ENCODE results near the gene PSMA3.

PSMA3 gene

GRCh38 chr14:58280954-58281787 lies 36.5 kb downstream of the PSMA3 start:
- TF ChIP-seq, protein P1, sequence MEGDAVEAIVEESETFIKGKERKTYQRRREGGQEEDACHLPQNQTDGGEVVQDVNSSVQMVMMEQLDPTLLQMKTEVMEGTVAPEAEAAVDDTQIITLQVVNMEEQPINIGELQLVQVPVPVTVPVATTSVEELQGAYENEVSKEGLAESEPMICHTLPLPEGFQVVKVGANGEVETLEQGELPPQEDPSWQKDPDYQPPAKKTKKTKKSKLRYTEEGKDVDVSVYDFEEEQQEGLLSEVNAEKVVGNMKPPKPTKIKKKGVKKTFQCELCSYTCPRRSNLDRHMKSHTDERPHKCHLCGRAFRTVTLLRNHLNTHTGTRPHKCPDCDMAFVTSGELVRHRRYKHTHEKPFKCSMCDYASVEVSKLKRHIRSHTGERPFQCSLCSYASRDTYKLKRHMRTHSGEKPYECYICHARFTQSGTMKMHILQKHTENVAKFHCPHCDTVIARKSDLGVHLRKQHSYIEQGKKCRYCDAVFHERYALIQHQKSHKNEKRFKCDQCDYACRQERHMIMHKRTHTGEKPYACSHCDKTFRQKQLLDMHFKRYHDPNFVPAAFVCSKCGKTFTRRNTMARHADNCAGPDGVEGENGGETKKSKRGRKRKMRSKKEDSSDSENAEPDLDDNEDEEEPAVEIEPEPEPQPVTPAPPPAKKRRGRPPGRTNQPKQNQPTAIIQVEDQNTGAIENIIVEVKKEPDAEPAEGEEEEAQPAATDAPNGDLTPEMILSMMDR (IDR thresholded peaks at IDR 0.05; ENCODE audit: low read depth, low read length, missing control alignments): no peak
- H3K4me3 ChIP-seq (replicated peaks; ENCODE audit: low read depth, low read length): no peak overlapping the region
- DNase-seq (ENCODE audit: extremely low read depth, low read depth): peak; percentile 81

- no peak overlapping the region for H3K4me3 ChIP-seq (replicated peaks; ENCODE audit: low read depth, low read length)
- no peak for DNase-seq (ENCODE audit: extremely low read depth, low read depth)
- TF ChIP-seq, protein P1 (IDR thresholded peaks at IDR 0.05; ENCODE audit: low read depth, low read length, missing control alignments): no peak
These were observed 37.3 kb downstream of the PSMA3 start for GRCh38 chr14:58281969-58282368.

- no peak overlapping the region for H3K4me3 ChIP-seq (replicated peaks; ENCODE audit: low read depth, low read length)
- TF ChIP-seq, protein P1 (IDR thresholded peaks at IDR 0.05; ENCODE audit: low read depth, low read length, missing control alignments): no peak
- DNase-seq (ENCODE audit: extremely low read depth, low read depth): no peak
These were observed 38.4 kb downstream of the PSMA3 start for GRCh38 chr14:58282925-58283593.

- no peak for DNase-seq (ENCODE audit: extremely low read depth, low read depth)
- TF ChIP-seq, protein P1 (IDR thresholded peaks at IDR 0.05; ENCODE audit: low read depth, low read length, missing control alignments): no peak
- H3K4me3 ChIP-seq (replicated peaks; ENCODE audit: low read depth, low read length): no peak overlapping the region
These were observed 39.1 kb downstream of the PSMA3 start for GRCh38 chr14:58283730-58284129.

GRCh38 chr14:58285132-58285531 lies 40.5 kb downstream of the PSMA3 start:
- DNase-seq (ENCODE audit: extremely low read depth, low read depth): no peak
- TF ChIP-seq, protein P1 (IDR thresholded peaks at IDR 0.05; ENCODE audit: low read depth, low read length, missing control alignments): no peak
- no peak overlapping the region for H3K4me3 ChIP-seq (replicated peaks; ENCODE audit: low read depth, low read length)

DNA sequence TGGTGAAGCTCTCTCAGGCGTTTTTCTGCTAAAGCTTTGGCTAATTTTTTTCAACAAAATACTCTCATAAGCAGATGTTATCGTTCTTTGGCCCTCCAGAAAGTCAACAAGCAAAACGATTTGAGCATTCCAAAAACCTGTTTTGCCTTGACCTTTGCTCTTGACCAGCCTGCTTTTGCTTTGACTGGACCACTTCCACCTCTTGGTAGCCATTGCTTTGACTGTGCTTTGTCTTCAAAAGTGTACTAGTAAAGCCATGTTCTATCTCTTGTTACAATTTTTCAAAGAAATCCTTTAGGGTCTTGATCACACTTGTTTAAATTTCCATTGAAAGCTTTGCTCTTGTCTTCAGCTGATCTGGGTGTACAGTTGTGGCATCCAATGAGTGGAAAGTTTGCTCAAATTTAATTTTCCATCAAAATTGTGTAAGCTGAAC lies 43.0 kb downstream of the PSMA3 start:
- H3K4me3 ChIP-seq (replicated peaks; ENCODE audit: low read depth, low read length): no peak overlapping the region
- TF ChIP-seq, protein P1 (IDR thresholded peaks at IDR 0.05; ENCODE audit: low read depth, low read length, missing control alignments): no peak
- DNase-seq (ENCODE audit: extremely low read depth, low read depth): no peak
